Right kidney (tissue), 1 donor: ENCODE data around the gene PEX11G.
"Not testable (repeated sequence)": the region's sequence is repeated elsewhere in the genome, so short reads cannot be mapped to it uniquely, and the experiment has no call there.

Experiments
- DNase-seq: peaks from one replicate; pipeline ENCODE4 v3.0.0-alpha.2; 2016

Gene PEX11G

DNA sequence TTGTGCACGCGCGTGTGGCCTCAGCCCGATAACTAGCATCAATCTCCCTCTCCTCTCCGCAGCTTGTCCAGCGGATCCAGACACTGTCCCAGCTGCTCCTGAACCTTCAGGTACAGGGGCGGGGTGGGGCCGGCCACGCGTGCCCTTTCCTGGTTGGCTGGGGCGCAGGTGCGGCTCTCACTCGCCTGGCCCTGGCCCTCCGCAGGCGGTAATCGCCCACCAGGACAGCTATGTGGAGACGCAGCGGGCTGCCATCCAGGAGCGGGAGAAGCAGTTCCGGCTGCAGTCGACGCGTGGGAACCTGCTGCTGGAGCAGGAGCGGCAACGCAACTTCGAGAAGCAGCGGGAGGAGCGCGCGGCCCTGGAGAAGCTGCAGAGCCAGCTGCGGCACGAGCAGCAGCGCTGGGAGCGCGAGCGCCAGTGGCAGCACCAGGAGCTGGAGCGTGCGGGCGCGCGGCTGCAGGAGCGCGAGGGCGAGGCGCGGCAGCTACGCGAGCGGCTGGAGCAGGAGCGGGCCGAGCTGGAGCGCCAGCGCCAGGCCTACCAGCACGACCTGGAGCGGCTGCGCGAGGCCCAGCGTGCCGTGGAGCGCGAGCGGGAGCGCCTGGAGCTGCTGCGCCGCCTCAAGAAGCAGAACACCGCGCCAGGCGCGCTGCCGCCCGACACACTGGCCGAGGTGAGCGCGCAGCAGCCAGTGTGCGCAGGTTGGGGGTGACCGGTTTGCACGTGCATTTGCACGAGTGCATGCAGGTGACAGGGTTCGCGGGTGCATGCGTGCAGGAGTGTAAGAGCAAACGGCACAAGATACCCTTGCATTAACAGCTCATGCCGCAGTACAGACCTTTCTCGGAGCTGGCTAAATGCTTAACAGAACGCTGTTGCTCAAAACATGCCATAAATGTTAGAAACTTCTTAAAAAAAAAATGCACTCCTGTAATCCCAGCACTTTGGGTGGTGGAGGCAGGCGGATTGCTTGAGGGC, 21.5 kb downstream of the PEX11G start:
- no peak for DNase-seq

DNA sequence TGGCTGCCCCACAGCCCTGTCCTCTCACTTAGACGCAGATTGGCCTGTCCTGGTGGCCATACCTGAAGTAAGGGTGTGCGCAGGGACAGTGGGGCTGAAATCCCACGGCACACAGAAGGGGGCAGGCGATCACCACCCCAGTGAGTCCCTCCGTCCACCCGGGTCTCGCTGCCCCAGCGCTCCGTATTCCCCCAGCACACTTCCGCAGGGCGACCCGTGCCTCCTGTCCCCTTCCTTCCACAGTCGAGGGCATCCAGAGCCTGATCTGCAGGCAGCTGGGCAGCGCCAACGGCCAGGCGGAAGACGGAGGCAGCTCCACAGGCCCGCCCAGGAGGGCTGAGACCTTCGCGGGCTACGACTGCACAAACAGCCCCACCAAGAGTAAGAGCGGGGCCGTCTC, 25.3 kb downstream of the PEX11G start:
- no peak for DNase-seq

DNA sequence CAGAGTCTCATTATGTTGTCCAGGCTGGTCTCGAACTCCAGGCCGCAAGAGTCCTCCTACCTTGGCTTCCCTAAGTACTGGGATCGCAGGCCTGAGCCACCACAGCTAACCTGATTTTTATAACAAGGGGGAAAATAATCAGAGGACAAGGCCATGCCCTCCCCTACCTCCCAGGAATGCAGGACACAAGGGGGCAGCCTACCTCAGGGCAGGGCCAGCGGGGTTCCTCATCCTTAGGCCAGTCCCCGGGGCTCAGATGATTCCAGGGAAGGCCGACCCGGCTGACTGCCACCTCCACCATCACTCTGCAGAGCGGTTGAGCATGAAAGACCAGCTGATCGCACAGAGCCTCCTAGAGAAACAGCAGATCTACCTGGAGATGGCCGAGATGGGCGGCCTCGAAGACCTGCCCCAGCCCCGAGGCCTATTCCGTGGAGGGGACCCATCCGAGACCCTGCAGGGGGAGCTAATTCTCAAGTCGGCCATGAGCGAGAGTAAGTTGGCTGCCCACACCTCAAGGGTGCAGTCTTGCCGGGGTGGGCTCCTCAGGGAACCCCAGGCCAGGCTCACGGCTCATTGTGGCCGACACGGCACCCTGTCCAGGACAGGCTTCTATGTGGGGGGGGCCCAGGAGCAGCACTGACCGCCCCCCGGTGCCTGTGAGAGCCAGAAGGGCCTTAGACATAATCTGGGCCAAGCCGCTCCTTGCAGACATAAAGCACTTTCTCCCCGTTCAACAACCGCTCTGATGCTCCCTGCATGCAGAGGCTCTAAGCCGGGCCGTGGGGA, 26.8 kb downstream of the PEX11G start:
- DNase-seq: no peak

DNA sequence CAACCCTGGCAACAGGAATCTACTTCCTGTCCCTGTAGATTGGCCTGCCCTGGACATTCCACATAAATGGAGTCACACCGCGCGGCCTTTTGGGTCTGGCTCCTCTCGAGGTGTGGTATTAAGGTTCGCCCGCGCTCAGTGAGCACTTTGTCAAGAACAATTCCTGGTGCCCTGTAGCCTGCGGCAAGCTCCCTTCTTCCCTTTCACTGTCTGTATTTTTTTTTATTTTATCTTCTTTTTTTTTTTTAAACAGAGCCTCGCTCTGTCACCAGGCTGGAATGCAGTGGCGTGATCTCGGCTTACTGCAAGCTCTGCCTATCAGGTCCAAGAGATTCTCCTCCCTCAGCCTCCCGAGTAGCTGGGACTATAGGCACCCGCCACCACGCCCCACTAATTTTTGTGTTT, 28.3 kb downstream of the PEX11G start:
- no peak for DNase-seq

DNA sequence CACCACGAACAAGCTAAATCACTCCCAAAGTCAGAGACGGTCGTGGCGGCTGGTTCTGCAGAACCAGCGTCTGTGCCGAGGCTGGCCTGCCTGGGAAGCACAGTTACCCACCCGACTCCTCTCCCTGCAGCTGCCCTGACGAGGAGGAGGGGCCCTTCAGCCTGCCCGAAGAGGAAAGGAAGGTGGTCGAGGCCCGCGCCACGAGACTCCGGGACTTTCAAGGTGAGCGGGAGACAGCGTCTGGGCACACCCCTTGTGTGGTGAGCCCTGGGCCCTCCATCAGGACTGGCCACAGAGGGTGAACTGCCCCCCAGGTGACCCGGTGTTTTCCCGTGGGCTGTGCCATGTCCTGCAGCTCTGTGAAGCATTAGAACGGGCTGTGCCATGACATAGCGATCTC, 29.1 kb downstream of the PEX11G start:
- no peak for DNase-seq

DNA sequence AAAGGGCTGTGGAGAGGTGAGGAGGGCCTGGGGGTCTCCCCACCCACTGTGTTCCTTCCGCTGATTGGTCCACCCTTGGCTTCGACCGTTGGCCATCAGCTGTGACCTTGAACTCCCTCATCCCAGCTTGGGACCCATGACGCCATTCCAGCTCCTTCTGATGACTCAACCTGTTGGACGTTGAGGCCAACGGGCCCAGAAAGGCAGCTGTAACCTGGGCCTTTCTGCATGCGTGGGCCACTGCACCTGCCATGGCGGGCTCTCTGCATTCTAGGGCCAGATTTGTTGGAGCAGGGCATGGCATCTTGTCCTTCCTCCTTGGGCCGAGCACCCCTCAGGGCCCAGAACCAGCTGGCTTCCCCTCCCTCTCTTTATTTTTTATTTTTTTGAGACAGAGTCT, 30.2 kb downstream of the PEX11G start:
- no peak for DNase-seq

DNA sequence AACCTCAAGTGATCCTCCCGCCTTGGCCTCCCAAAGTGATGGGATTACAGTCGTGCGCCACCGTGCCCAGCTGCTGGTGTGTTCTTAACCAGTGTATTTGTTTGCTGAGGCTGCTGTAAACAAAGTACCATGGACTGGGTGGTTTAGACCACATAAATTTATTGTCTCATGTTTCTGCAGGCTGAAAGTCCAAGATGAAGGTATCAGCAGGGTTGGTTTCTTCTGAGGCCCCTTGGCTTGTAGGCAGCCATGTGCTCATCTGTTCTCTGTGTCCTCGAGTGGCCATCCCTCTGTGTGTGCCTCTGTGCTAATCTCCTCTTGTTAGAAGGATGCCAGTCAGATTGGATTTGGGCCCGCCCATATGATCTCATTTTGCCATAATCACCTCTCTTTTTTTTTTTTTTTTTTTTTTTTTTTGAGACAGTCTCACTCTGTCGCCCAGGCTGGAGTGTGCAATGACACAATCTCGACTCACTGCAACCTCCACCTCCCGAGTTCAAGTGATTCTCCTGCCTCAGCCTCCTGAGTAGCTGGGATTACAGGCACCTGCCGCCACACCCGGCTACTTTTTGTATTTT, 31.8 kb downstream of the PEX11G start:
- no peak for DNase-seq

DNA sequence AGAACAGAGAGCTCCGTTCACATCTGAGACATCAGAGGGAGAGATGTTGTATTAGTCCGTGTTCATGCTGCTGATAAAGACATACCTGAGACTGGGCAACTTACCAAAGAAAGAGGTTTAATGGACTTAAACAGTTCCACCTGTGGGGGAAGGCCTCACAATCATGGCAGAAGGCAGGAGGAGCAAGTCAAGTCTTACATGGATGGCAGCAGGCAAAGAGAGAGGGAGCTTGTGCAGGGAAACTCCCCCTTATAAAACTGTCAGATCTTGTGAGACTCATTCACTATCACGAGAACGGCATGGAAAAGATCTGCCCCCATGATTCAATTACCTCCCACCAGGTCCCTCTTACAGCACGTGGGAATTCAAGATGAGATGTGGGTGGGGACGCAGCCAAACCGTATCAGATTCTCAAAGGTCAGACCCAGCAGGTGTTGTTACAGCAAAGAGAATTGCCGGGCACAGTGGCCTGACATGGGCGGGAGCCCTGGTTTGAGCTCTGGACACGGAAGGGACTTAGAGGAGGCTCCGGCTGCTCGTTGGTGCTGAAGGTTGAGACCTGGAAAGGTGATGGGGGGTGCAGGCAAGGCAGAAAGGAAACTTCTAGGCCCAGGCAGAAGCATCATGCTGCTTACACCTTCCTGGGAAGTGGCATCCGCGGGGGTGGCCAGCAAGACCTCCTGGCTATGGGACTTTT, 33.1 kb downstream of the PEX11G start:
- DNase-seq: no peak

DNA sequence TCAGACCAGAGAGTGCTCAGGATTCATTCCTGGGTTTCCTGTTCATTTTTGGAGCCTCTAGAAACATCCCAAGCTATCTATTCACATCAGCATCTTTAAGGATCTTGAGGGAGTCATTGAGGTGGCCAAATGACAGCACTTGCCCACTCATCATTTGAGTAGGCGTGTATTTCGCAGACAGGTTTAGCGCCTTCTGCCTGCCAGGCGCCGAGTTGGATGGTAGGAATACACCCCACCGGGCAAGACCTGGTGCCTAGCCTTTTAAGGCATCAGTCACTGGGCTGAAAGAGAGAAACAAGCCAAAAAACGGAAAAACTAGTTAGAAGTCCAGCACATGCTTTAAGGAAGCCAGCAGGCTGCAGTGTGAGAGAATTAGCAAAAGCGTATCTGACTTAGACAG, 33.8 kb downstream of the PEX11G start:
- DNase-seq: no peak

DNA sequence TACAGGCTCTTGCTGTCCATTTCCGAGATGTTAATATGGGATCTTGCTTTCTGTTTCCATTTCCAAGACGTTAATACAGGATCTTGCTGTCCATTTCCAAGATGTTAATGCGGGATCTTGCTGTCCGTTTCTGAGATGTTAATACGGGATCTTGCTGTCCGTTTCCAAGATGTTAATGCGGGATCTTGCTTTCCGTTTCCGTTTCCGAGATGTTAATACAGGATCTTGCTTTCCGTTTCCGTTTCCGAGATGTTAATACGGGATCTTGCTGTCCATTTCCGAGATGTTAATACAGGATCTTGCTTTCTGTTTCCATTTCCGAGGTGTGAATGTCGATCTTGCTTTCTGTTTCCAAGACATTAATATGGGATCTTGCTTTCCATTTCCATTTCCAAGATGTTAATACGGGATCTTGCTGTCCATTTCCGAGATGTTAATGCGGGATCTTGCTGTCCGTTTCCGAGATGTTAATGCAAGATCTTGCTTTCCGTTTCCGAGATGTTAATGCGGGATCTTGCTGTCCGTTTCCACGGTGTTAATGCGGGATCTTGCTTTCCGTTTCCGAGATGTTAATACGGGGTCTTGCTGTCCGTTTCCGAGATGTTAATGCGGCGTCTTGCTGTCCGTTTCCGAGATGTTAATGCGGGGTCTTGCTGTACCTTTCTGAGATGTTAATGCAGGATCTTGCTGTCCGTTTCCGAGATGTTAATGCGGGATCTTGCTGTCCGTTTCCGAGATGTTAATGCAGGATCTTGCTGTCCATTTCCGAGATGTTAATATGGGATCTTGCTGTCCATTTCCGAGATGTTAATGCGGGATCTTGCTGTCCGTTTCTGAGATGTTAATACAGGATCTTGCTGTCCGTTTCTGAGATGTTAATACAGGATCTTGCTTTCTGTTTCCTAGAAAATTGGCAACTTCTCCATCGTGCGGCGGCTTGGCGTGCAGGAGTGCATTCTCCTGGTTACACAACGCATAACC, 38.3 kb downstream of the PEX11G start:
- DNase-seq: no peak

DNA sequence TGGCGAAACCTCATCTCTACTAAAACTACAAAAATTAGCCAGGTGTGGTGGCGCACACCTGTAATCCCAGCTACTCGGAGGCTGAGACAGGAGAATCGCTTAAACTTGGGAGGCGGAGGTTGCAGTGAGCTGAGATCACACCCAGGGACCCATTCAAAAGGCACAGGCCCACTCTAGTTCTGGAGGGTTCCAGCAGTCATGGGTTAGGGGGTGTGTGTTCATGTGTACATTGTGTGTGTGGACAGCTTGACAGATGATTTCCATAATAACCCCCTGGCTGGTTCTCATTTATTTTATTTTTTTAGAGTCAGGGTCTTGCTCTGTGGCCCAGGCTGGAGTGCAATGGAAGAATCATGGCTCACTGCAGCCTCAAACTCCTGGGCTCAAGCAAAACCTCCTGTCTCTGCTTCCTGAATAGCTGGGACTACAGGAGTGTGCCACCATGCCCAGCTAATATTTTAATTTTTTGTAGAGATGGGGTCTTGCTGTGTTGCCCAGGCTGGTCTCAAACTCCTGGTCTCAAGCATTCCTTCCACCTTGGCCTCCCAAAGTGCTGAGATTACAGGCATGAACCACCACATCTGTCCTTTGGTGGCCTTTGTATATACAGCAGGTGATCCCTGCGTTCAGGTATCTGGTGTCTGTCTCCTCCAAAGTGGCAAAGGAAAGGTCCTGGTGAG, 39.3 kb downstream of the PEX11G start:
- DNase-seq: not testable (repeated sequence)

DNA sequence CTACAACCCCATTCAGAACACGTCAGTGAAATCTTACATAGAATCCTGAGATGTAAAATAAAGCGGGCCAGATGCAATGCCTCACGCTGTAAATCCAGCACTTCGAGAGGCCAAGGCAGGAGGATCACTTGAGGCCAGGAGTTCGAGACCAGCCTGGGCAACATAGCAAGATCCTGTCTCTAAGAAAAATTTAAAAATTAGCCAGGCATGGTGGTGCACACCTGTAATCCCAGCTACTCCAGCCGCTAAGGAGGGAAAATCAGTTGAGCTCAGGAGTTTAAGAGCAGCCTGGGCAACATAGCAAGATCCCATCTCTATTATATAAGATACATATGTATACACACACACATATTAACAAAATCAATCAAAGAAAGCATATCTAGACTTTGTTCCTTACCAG, 41.2 kb downstream of the PEX11G start:
- DNase-seq: no peak

DNA sequence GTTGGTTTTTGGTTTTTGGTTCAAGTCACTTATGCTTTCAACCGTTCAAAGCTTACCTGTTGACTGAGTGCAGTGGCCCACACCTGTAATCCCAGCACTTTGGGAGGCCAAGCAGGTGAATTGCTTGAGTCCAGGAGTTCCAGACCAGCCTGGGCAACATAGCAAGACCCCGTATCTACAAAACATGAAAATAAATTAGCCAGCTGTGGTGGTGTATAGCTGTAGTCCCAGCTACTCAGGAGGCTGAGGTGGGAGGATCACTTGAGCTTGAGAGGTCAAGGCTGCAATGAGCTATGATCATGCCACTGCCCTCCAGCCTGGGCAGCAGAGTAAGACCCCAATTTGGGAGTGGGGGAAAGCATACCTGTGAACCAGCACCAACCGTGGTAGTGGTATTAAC, 43.7 kb downstream of the PEX11G start:
- DNase-seq: no peak

DNA sequence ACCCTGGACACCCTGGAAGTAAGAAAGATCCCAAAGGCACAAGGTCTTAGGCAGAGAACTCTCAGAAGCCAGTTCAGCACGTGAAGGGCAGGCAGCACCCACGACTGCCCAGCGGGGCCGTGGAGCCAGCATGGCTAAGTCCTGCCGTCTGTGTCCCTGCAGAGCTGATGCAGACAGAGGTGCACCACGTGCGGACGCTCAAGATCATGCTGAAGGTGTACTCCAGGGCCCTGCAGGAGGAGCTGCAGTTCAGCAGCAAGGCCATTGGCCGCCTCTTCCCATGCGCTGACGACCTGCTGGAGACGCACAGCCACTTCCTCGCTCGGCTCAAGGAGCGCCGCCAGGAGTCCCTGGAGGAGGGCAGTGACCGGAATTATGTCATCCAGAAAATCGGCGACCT, 44.8 kb downstream of the PEX11G start:
- no peak for DNase-seq

DNA sequence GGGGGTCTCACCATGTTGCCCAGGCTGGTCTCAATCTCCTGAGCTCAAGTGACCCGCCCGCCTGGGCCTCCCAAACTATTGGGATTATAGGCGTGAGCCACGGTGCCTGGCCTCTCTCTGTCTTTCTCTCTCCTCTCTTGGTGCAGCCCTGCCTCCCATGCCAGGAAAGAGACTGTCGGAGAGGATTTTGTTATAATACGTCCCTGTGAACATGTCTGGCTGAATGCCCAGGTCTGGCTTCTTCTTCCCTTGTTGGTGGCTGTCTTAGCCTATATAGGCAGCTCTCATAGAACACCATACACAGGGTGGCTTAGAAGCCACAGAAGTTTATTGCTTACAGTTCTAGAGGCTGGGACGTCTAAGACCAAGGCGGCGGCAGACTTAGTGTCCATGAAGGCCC, 46.4 kb downstream of the PEX11G start:
- DNase-seq: no peak

DNA sequence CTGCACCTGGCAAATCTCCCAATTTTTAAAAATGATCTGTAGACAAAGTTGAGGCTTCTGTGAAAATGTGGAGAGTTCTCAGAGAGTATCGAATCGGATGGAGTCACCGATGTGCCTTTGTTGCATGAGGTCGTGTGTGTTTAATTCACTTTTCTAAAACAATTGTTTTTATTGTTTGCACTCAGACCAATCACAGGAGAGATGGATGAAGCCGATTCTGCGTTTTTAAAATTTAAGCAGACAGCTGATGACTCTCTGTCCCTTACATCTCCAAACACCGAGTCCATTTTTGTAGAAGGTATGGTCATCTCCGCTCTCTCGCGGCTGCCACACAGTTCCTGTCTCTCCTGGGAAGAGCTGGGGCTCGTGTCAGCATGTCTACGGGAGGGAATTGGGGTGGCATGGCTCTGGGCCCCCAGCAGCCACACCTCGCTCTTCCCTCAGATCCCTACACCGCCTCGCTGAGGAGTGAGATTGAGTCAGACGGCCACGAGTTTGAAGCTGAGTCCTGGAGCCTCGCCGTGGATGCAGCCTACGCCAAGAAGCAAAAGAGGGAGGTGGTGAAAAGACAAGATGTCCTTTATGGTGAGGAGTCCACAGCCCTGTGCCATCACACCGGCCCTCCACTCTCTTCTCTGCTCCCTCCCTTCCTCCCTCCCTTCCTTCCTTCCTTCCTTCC, 47.2 kb downstream of the PEX11G start:
- no peak for DNase-seq

DNA sequence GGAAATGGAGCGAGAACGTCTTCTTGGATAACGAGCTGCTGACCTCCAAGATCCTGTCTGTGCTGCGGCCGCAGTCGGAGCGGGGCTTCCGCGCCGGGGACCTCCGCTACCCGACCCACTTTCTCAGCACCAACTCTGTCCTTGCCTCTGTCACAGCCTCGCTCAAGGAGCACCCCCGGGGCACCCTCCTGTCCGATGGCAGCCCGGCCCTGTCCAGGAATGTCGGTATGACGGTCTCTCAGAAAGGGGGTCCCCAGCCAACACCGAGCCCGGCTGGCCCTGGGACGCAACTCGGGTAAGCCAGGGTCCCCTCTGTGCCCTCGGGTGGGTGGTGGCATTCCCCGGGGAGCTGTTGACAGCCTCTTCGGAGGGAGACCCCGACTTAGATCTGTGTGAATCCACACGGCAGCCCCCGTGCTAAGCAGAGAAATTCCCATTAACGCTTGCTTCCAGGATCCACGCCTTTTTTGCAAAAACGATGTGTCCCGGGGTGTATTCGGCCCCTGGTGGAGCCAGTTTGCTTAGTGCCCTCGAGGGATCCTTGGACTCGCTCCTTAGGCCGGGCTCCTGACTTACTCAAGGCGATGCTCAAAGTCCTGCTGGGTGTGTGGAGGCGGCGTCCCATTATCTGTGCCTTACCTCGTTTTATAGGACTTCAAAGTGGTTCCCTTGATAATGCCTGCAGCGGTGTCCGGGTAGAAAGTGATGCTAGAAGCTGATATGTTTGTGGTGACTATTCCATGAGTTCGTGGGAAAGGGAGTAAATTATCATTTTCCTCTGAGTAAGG, 48.5 kb downstream of the PEX11G start:
- no peak for DNase-seq

DNA sequence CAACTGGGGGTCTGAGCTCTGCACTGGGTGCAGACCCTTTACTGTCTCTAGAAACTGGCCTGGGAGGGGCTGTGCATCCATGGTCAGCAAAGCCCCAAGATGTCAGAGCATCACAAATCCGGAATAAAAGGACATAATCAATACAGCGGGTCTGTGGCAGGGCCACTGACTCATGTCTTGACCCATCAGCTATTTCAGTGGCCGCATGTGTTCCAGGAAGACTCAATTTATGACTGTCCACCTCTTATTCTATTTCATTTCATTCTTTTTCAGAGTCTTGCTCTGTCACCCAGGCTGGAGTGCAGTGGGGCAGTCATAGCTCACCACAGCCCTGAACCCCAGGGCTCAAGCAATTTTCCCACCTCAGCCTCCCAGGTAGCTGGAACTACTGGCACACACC, 53.2 kb downstream of the PEX11G start:
- DNase-seq: no peak

DNA sequence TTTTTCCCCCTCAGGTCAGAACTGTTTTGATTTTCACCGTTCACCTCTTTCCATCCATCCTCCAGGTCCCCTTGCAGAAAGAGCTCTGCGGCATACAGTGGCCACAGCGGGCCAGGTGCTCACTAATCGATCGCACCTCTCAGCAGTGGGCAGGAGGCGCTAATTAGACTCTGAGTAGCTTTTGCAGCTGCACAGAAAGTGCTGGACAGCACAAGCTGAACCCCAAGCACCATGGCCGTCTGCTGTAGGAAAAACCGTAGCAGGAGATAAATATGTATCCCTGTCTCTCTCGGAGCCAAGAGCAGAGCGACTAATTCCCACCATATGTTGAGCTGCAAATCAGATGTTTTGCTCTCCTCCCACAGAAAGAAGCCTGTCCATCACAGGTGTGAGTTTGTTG, 54.4 kb downstream of the PEX11G start:
- DNase-seq: no peak
